GM21381 (cell line): ENCODE data around the gene ALDH16A1.

Source experiments
- ATAC-seq: cut with Tn5 transposase; IDR thresholded peaks from one replicate; pipeline ENCODE4 v1.9.1; 2021; ENCODE audit warnings: mild to moderate bottlenecking, moderate library complexity; ENCODE audit not compliant: unreplicated experiment

Gene ALDH16A1

GRCh38 chr19:49423071-49423984 is 29.7 kb upstream of the ALDH16A1 start, which contains the start of gene PTH2:
Gene PTH2 (minus strand): TSS chr19:49423441. CDS start chr19:49423339, 102 bp downstream.
- ATAC-seq = no peak

GRCh38 chr19:49423985-49424303 is 29.1 kb upstream of the ALDH16A1 start:
- no peak for ATAC-seq

- no peak for ATAC-seq
Measured at GRCh38 chr19:49425178-49425577, 27.8 kb upstream of the ALDH16A1 start, which contains the start of gene GFY. Gene GFY (plus strand): TSS chr19:49425388. CDS start chr19:49426431, 1,043 bp downstream.

GRCh38 chr19:49425922-49426592 is 27.0 kb upstream of the ALDH16A1 start:
- ATAC-seq = no peak

GRCh38 chr19:49427339-49427738 is 25.7 kb upstream of the ALDH16A1 start:
- no peak for ATAC-seq

GRCh38 chr19:49427855-49428546 is 25.0 kb upstream of the ALDH16A1 start:
- no peak for ATAC-seq

- ATAC-seq = no peak
Measured at GRCh38 chr19:49428547-49429451, 24.2 kb upstream of the ALDH16A1 start.

- ATAC-seq = no peak
Measured at GRCh38 chr19:49430172-49430677, 22.8 kb upstream of the ALDH16A1 start.

GRCh38 chr19:49430678-49431329 is 22.2 kb upstream of the ALDH16A1 start:
- ATAC-seq = no peak

GRCh38 chr19:49431330-49431749 is 21.7 kb upstream of the ALDH16A1 start:
- no peak for ATAC-seq

GRCh38 chr19:49432141-49433073 is 20.6 kb upstream of the ALDH16A1 start:
- no peak for ATAC-seq

- ATAC-seq = no peak
Measured at GRCh38 chr19:49433240-49433901, 19.7 kb upstream of the ALDH16A1 start.

- no peak for ATAC-seq
Measured at GRCh38 chr19:49434907-49435583, 18.0 kb upstream of the ALDH16A1 start.

- no peak for ATAC-seq
Measured at GRCh38 chr19:49435670-49436069, 17.4 kb upstream of the ALDH16A1 start.

GRCh38 chr19:49436381-49437017 is 16.5 kb upstream of the ALDH16A1 start:
- ATAC-seq = no peak

- no peak for ATAC-seq
Measured at GRCh38 chr19:49437231-49437630, 15.8 kb upstream of the ALDH16A1 start.

GRCh38 chr19:49438261-49438660 is 14.8 kb upstream of the ALDH16A1 start:
- ATAC-seq = no peak
